ENCODE measurements around the gene SPINK5.

DNA sequence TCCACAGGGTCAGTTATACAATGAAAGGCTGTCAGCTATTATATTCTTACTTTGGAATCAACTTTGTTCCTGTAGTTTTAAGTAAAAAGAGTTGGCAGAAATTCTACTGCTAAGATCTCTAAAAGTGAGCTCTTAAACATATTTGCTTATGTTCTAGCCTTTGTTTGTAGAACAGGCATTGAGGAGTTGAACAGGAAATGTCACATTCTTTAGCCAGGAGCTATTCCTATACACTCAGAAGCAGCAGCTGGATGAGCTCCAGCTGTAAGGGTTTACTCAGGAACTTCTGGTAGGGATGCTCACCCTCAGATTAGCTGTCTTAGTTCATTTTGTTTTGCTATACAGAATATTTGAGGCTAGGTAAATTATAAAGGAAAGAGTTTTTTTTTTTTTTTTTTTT is 82.1 kb downstream of the SPINK5 start:
- TF ChIP-seq, protein P1, sequence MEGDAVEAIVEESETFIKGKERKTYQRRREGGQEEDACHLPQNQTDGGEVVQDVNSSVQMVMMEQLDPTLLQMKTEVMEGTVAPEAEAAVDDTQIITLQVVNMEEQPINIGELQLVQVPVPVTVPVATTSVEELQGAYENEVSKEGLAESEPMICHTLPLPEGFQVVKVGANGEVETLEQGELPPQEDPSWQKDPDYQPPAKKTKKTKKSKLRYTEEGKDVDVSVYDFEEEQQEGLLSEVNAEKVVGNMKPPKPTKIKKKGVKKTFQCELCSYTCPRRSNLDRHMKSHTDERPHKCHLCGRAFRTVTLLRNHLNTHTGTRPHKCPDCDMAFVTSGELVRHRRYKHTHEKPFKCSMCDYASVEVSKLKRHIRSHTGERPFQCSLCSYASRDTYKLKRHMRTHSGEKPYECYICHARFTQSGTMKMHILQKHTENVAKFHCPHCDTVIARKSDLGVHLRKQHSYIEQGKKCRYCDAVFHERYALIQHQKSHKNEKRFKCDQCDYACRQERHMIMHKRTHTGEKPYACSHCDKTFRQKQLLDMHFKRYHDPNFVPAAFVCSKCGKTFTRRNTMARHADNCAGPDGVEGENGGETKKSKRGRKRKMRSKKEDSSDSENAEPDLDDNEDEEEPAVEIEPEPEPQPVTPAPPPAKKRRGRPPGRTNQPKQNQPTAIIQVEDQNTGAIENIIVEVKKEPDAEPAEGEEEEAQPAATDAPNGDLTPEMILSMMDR (optimal IDR thresholded peaks at IDR 0.05 in 1 of 3, IDR thresholded peaks at IDR 0.05 in 1 of 3, conservative IDR thresholded peaks at IDR 0.05 in 1 of 3; ENCODE audit: extremely low read depth in 1 of 3, insufficient read depth in 2 of 3, low read length in 3 of 3) = no peak
- TF ChIP-seq EZH2 (IDR thresholded peaks at IDR 0.05; ENCODE audit: low read length) = no peak

All from keratinocyte (primary cell).